Left ventricle myocardium inferior (tissue), 1 donor: ENCODE data around the gene USF3. TPM values are rescaled to one million over a fixed set of nuclear protein-coding genes. Genes with fewer than 3 reads are reported as not detected.
A peak's percentile ranks its signal among the peaks of the same experiment; 100 is the strongest.

Experiments used
- DNase-seq: peaks from one replicate; pipeline ENCODE4 v3.0.0-alpha.2; 2020
- H3K27ac ChIP-seq: fragments of 200-600 bp; replicated peaks from 2 replicates; pipeline ENCODE4 v1.8.0; 2021
- H3K27me3 ChIP-seq: fragments of 200-600 bp; 2 replicates; pipeline ENCODE4 v1.8.0; 2021; ENCODE audit warnings: low read depth
- H3K36me3 ChIP-seq: fragments of 200-600 bp; 2 replicates; pipeline ENCODE4 v1.8.0; 2021
- H3K4me1 ChIP-seq: fragments of 200-600 bp; 2 replicates; pipeline ENCODE4 v1.8.0; 2021
- H3K4me3 ChIP-seq: fragments of 200-600 bp; 2 replicates; pipeline ENCODE4 v1.8.0; 2021; ENCODE audit warnings: mild to moderate bottlenecking, moderate library complexity
- H3K9me3 ChIP-seq: fragments of 200-600 bp; replicated peaks from 2 replicates; pipeline ENCODE4 v1.8.0; 2021
- intact Hi-C: fragments of 100-400 bp; cut with micrococcal nuclease; formaldehyde crosslinking; loops from one replicate; pipeline ENCODE4 v1.11.0; 2022
- total RNA-seq: library from RNA; stranded (reverse); fragmentation: NEBNext Ultra II Directional; extraction: Animal tissue kit (Norgen Biotek cat#: 25700); gene quantifications from one replicate; pipeline ENCODE4 v1.2.1, GENCODE V29; 2021
- TF ChIP-seq, protein P1 (sequence below): fragments of 200-600 bp; IDR thresholded peaks from 2 replicates; pipeline ENCODE4 v1.8.0; 2021; ENCODE audit warnings: antibody characterized with exemption, mild to moderate bottlenecking, borderline replicate concordance
- donor health status: DM: no; HTN: yes; CAD: no; lungs with severe emphysema.

The USF3 gene
- total RNA-seq, 1 donor from 2014 or later: 13.4 TPM

DNA sequence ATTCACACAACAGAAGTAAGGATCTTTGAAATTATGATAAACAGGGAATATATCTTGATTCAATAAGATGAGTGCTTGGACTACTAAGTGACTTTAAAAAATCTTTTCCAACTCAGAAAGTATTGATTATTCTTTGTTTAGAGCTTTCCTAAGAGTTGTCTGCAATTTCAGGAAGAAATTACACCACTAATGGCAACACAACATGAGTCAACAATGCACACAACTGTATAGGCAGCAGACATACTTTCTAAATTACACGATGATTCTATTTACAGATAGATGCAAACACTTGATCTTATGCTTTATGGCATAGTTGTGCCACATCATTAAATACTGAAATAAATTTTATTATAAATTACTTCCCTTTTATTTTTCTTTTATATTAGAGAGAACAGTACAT is 45.2 kb upstream of the USF3 start:
- intact Hi-C loops: no loop called here
- Histone ChIP-seq H3K27ac (no peak overlapping the region), H3K4me1 (peaks cover 88% of the 10 kb centered on the region)

DNA sequence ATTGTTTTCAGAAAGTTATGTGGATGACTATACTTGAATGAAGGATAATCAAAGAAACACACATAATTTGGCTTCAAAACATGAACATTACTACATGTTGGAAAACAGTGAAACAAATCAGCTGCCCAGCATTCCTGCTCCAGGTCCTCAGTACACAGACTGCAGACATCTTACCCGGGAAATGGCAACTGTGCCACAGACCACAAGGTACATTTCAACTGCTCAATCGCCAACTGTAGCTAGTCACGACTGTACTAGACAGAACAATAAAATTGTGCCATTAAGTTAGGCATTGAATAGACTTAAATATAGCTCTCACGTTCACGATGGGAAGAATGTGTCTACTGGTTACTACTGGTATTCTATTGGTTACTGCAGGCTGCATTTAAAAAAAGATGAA is 44.6 kb upstream of the USF3 start:
- Histone ChIP-seq H3K36me3 (no peaks in the 10 kb centered on the region), H3K9me3 (no peaks in the 10 kb centered on the region), H3K27ac (no peak overlapping the region), H3K4me1 (peaks cover 94% of the 10 kb centered on the region), H3K27me3 (no peaks in the 10 kb centered on the region), H3K4me3 (no peak overlapping the region)
- no peak for DNase-seq
- TF ChIP-seq, protein P1, sequence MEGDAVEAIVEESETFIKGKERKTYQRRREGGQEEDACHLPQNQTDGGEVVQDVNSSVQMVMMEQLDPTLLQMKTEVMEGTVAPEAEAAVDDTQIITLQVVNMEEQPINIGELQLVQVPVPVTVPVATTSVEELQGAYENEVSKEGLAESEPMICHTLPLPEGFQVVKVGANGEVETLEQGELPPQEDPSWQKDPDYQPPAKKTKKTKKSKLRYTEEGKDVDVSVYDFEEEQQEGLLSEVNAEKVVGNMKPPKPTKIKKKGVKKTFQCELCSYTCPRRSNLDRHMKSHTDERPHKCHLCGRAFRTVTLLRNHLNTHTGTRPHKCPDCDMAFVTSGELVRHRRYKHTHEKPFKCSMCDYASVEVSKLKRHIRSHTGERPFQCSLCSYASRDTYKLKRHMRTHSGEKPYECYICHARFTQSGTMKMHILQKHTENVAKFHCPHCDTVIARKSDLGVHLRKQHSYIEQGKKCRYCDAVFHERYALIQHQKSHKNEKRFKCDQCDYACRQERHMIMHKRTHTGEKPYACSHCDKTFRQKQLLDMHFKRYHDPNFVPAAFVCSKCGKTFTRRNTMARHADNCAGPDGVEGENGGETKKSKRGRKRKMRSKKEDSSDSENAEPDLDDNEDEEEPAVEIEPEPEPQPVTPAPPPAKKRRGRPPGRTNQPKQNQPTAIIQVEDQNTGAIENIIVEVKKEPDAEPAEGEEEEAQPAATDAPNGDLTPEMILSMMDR: no peak
- intact Hi-C loops: no loop called here

More for the DNA sequence above, 45.2 kb upstream of the USF3 start:
- Histone ChIP-seq H3K9me3 (no peaks in the 10 kb centered on the region), H3K36me3 (no peaks in the 10 kb centered on the region), H3K4me3 (no peak overlapping the region), H3K27me3 (no peaks in the 10 kb centered on the region)
- DNase-seq: no peak
- TF ChIP-seq, protein P1: no peak

DNA sequence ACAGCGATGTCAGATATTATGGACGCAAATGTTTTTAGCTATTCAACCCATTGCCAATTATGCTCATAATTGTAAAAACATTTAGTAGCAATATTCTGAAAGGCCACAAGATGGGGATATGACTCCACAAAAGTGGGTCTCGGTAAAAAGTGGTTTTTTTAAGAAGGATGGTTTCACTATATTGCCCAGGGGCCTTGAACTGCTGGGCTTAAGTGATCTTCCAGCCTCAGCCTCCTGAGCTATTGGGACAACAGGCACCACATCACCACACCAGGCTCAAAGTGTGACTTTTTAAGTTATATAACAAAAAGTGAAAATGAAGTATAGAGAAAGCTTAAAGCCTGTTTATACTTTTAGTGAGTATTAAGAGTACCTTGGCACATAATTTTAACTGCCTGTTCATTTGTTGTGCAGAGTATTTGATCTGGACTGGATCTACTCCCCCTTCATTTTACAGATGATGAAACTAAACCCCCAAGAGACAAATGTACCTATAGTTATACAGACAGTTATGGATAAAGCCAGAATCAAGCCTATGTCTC is 40.2 kb upstream of the USF3 start:
- no peaks in the 10 kb centered on the region for H3K27me3 ChIP-seq
- H3K36me3 ChIP-seq: no peaks in the 10 kb centered on the region
- no peak for DNase-seq
- H3K4me1 ChIP-seq: peaks cover 59% of the 10 kb centered on the region
- TF ChIP-seq, protein P1: peak; percentile 75
- no peak overlapping the region for H3K4me3 ChIP-seq
- no peaks in the 10 kb centered on the region for H3K9me3 ChIP-seq
- intact Hi-C loops: loop anchor here (2.0 kb wide), 1 partner anchor 318 kb away; no protein-coding TSS in a partner anchor
- peak overlapping the region; percentile 39 for H3K27ac ChIP-seq

DNA sequence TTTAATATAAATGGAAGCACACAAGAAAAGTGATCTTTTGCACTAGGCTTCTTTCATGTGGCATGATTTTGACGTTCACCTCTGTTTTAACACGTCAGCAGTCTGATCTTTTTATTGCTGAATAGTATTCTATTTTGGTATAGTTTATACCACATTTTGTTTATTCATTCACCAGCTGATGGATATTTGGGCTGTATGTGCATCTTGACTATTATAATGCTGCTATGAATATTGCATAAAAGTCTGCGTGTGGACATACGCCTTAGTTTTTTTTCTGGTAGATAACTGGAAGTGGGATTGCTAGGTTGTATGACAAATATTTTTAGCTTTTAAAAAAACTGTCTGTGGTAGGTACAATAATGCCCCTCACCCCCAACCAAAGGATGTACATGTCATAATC is 35.3 kb upstream of the USF3 start:
- Histone ChIP-seq H3K9me3 (no peaks in the 10 kb centered on the region), H3K4me3 (no peak overlapping the region), H3K4me1 (peaks cover 29% of the 10 kb centered on the region), H3K27ac (no peak overlapping the region), H3K36me3 (no peaks in the 10 kb centered on the region), H3K27me3 (no peaks in the 10 kb centered on the region)
- no peak for DNase-seq
- intact Hi-C loops: no loop called here
- TF ChIP-seq, protein P1: no peak

DNA sequence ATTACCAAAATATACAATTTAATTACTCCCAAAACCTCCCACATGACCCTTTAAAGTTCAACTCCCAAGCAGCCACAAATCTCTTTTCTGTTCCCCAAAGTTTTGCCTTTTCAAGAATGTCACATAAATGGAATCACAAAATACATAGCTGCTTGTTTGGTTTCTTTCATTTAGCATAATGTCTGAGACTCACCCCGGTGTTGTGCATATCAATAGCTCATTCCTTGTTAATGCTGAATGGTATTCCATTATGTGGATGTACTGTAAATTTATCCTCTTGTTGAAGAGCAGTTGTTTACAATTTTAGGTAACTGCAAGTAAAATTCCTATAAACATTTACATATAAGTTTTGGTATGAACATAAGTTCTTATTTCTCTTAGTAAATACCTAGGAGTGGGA is 34.1 kb upstream of the USF3 start:
- H3K36me3 ChIP-seq: no peaks in the 10 kb centered on the region
- H3K27me3 ChIP-seq: no peaks in the 10 kb centered on the region
- no peak for DNase-seq
- intact Hi-C loops: no loop called here
- no peak overlapping the region for H3K27ac ChIP-seq
- H3K9me3 ChIP-seq: no peaks in the 10 kb centered on the region
- TF ChIP-seq, protein P1: no peak
- peaks cover 24% of the 10 kb centered on the region for H3K4me1 ChIP-seq
- no peak overlapping the region for H3K4me3 ChIP-seq

DNA sequence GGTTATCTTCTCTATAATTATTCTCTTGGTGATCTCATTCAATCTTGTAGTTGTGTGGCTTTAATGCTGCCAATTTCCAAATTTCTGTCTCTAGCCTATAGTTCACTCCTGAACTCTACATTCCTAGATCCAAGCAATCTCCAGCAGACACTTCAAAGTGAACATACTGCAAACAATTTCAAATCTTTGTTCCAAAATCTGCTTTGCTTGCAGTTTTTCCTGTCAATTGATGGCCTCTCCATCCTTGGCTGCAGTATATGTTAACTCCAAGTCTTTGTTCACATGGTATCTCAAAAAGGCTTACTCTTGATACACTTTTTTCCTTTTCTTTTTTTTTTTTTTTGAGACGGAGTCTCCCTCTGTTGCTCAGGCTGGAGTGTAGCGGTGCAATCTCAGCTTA is 32.2 kb upstream of the USF3 start:
- H3K36me3 ChIP-seq: no peaks in the 10 kb centered on the region
- DNase-seq: no peak
- peaks cover 20% of the 10 kb centered on the region for H3K4me1 ChIP-seq
- TF ChIP-seq, protein P1: no peak
- no peak overlapping the region for H3K27ac ChIP-seq
- H3K27me3 ChIP-seq: no peaks in the 10 kb centered on the region
- H3K4me3 ChIP-seq: no peak overlapping the region
- H3K9me3 ChIP-seq: no peaks in the 10 kb centered on the region
- intact Hi-C loops: no loop called here
